ENCODE measurements around the gene LAPTM5. TPM values are rescaled to one million over a fixed set of nuclear protein-coding genes. Genes with fewer than 3 reads are reported as not detected.

The LAPTM5 gene
- total RNA-seq, 4 donors from 2014 or later: 44.5 to 767 (median 109) TPM

- TF ChIP-seq CTCF (IDR thresholded peaks at IDR 0.05; ENCODE audit: low read depth): no peak
These were observed 15.1 kb downstream of the LAPTM5 start for GRCh38 chr1:30742300-30742962.

GRCh38 chr1:30741239-30741894 is 16.2 kb downstream of the LAPTM5 start:
- TF ChIP-seq CTCF (IDR thresholded peaks at IDR 0.05; ENCODE audit: low read depth): no peak

GRCh38 chr1:30740251-30741238 is 17.0 kb downstream of the LAPTM5 start:
- TF ChIP-seq CTCF (IDR thresholded peaks at IDR 0.05; ENCODE audit: low read depth): no peak

- no peak for TF ChIP-seq CTCF (IDR thresholded peaks at IDR 0.05; ENCODE audit: low read depth)
These were observed 18.0 kb downstream of the LAPTM5 start for GRCh38 chr1:30739601-30740000.

GRCh38 chr1:30738715-30739559 is 18.6 kb downstream of the LAPTM5 start:
- no peak for TF ChIP-seq CTCF (IDR thresholded peaks at IDR 0.05; ENCODE audit: low read depth)

GRCh38 chr1:30738040-30738714 is 19.4 kb downstream of the LAPTM5 start:
- no peak for TF ChIP-seq CTCF (IDR thresholded peaks at IDR 0.05; ENCODE audit: low read depth)

Measured in subcutaneous adipose tissue (tissue), 4 donors.